DLD1 (cell line): ENCODE data around the gene FRMD4B.

Experiments used
- in situ Hi-C: cut with HindIII; loops from 2 replicates; pipeline ENCODE4 v1.10.0; 2017; ENCODE audit warnings: low sequenced_read_pairs

The FRMD4B gene

DNA sequence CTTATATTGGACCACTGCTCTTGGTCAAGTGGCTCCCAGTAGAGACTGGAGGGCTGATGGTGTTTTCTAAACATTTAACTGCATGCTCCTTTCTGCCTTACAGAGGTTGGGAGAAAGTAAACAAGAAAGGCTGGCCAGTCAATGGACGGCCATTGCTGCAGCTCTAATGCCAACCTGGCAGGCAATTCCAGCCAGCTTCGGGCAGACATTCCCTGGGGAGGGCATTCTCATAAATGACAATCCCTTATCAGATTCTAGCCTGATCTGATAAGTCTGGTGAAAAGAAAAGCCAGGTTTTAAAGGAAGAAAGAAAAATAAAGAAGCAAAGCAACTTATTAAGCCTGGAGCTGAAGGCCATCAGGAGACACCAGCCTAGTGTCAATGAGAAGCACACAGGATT, 60.7 kb downstream of the FRMD4B start:
- in situ Hi-C loops, result no loop called here

DNA sequence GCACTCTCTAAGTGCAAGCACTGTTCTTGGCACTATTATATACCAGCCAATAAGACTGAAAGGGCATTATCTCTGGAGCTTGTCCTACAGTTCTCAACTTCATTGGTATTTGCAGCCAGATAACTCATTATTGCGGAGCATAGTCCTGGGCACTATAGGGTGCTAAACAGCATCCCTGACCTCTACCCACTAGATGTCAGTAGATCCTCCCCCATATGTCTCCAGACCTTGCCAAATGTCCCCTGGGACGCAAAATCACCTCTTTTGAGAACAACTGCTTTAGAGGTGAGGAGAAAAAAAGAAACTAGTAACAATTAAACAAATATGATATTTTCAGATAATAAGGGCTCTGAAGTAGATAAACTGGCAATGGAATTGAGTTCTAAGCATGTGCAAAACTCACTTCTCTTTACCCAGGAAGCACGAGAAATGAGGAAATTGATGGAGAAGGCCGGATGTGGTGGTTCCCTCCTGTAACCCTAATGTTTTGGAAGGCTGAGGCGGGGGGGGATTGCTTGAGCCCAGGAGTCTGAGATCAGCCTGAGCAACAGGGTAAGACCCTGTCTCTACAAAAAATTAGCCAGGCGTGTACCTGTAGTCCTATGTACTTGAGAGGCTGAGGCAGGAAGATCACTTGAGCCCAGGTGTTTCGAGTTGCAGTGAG, 61.4 kb downstream of the FRMD4B start:
- in situ Hi-C loops, result loop anchor here (25.0 kb wide), 1 partner anchor 162 kb away; no protein-coding TSS in a partner anchor

DNA sequence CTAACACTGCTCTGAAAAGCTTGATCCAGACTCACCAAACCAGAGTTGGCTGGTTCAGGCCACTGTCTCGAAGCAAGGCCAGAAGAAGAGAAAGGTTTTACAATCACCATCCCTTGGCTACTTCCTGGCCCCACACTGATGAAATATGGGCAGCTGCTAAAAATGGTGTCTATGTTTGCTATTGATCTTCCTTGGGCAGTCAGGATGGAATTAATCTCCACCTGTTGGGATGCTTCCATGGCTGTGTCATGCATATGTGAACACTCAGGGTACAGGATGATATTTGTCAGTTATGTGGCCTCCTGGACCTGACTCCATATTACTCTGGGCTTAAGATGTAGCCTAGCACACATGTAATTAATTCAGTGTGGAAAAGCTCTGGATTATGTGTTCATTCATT, 61.9 kb downstream of the FRMD4B start:
- in situ Hi-C loops, result loop anchor here (25.0 kb wide), 1 partner anchor 162 kb away; no protein-coding TSS in a partner anchor

DNA sequence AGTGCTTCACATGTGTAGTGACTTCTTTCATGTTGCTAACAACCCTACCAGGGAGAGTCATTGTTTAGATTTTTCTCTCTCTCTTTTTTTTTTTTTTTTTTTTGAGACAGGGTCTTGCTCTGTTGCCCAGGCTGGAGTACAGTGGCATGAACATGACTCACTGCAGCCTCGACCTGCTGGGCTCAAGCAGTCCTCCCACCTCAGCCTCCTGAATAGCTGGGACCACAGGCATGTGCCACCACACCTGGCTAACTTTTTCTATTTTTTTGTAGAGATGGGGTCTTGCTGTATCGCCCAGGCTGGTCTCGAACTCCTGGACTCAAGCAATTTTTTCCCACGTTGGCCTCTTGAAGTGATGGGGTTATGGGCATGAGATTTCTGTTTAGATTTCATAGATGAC, 63.4 kb downstream of the FRMD4B start:
- in situ Hi-C loops, result loop anchor here (25.0 kb wide), 1 partner anchor 160 kb away; no protein-coding TSS in a partner anchor

DNA sequence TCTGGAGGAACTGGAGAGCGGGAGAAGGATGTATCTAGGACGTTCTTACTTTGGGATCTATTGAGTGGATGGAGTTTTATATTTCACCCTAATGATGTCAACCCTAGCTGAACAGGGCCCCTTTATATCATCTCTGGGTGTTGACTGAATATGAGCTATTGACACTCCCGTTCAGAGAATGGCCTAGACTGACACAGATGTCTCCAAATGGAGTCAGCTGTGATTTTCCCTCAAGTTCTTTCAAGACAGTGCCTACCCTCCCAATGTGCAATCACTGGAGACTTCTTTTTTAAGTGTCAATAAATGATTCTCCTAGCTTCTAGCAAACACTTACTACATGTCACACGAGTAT, 63.8 kb downstream of the FRMD4B start:
- in situ Hi-C loops, result loop anchor here (25.0 kb wide), 1 partner anchor 160 kb away; no protein-coding TSS in a partner anchor

DNA sequence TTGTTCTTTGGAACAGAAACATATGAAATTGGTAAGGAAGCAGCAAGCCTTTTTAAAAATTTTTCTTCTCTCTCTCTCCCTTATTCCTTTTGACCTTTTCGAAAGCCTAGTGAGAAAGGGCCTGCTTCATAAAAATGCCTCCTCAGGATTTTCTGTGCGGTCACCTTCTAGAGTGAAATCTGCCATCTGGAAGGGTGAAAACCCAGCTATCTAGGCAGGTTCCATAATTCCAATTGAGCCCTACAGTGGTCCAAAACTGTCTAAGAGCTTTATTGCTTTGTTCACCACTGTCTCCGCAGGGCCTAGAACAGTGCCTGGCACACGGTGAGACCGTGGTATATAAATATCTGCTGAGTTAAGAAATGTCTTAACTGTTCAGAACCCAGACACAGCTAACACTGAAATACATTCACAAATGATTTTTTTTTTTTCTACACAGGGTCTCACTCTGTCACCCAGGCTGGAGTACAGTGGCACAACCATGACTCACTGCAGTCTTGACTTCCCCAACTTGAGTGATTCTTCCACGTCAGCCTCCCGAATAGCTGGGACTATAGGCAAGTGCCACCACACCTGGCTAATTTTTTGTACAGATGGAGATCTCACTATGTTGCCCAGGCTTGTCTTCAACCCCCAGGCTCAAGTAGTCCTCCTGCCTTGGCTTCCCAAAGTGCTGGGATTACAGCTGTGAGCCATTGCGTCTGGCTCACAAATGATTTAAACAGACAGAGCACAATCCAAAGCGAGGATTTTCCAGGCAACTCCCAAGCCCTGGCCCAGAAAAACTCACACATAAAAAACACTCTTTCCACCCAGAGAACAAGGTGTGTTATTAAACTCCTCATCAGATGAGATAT, 64.4 kb downstream of the FRMD4B start:
- in situ Hi-C loops, result loop anchor here (25.0 kb wide), 1 partner anchor 159 kb away; no protein-coding TSS in a partner anchor

DNA sequence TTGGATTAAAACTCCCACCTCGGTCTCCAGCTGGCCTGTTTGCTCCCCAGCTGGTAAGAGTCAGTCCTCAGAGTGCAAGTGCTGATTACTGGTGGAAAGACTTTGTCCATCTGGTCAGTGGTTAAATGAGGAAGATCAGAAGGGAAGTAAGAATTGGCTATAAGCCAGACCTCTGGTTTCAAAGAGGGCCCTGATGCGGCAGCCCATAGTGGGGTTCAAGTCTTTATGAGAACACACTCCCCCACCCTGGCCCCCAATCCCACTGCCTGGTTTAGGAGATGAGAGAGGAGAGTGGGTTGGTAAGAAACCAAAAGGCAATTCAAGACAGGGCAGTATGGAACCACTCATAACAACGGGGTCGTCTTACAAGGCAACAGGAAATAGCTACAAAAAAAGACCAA, 65.0 kb downstream of the FRMD4B start:
- in situ Hi-C loops, result loop anchor here (25.0 kb wide), 1 partner anchor 159 kb away; no protein-coding TSS in a partner anchor

DNA sequence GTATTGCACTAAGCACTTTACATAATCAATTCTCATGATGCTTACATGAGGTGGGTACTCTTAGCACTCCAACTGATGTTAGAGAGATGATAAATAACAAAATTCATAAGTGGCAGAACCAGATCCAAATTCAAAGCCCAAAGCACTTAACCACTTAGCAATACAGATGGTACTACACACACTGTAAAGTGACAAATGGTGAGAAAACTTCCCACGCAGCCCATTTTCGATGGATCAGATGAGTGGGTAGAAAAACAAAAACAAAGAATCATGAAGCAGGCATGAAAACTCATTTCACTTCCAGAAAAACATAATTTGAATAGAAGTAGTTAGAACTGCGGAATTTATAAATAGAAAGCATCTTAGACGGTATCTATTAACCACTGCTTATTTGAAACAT, 66.2 kb downstream of the FRMD4B start:
- in situ Hi-C loops, result loop anchor here (25.0 kb wide), 1 partner anchor 157 kb away; no protein-coding TSS in a partner anchor

DNA sequence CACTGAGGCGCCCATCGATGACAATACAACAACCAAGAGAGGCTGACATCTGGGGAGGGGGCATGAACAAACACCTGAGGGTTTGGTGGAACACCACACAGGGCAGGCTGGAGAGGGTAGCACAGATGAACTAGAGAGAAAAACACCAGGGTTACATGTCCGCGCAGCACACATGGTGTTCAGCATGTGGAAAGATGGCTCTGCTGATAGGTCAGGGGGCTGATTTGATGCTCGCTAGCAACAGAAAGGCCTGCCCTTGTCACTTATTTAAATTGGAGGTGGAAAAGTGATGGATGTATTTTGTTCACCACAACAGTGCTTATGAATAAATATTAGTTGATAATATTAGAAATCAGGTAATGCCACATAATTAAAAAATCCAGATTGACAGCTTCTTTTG, 67.5 kb downstream of the FRMD4B start:
- in situ Hi-C loops, result loop anchor here (25.0 kb wide), 1 partner anchor 156 kb away; no protein-coding TSS in a partner anchor

DNA sequence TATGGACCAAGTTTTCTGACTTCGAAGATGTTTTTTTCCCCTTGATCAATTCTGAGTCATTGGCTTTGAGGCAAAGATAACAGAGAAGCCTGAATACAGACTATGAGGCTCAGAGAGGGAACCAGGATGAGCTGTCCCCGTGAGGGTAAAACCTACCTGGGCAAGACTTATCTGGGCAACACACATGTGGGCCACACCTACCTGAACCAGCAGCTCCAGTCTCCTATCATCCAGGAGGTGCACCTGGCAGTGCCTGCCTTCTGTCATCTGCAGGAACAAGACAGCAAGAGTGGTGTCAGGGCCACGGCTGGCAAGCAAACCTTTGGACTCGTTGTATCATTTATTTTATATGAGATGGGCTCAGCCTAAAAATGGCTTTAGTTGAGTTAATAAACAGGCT, 72.6 kb downstream of the FRMD4B start:
- in situ Hi-C loops, result loop anchor here (25.0 kb wide), 1 partner anchor 151 kb away; no protein-coding TSS in a partner anchor

DNA sequence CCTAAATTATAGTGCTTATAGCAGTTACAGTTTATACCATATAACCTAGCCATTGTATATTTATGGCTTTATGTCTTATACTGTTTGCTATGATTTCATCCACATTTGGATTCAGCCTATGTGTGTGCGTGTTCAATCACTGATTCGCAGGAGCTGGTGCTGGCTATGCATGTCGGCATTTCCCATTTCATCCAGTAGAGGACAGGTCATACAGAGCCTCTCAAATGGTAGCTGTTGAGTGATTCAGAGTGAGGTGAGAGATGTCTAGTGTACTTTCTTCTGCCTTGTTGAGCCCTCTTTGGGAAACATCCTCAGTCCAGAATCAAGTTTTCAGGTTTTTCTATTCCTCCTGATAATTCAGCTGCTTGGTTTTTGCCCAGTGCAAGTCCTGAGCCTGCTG, 76.1 kb downstream of the FRMD4B start:
- in situ Hi-C loops, result loop anchor here (25.0 kb wide), 1 partner anchor 148 kb away; no protein-coding TSS in a partner anchor

DNA sequence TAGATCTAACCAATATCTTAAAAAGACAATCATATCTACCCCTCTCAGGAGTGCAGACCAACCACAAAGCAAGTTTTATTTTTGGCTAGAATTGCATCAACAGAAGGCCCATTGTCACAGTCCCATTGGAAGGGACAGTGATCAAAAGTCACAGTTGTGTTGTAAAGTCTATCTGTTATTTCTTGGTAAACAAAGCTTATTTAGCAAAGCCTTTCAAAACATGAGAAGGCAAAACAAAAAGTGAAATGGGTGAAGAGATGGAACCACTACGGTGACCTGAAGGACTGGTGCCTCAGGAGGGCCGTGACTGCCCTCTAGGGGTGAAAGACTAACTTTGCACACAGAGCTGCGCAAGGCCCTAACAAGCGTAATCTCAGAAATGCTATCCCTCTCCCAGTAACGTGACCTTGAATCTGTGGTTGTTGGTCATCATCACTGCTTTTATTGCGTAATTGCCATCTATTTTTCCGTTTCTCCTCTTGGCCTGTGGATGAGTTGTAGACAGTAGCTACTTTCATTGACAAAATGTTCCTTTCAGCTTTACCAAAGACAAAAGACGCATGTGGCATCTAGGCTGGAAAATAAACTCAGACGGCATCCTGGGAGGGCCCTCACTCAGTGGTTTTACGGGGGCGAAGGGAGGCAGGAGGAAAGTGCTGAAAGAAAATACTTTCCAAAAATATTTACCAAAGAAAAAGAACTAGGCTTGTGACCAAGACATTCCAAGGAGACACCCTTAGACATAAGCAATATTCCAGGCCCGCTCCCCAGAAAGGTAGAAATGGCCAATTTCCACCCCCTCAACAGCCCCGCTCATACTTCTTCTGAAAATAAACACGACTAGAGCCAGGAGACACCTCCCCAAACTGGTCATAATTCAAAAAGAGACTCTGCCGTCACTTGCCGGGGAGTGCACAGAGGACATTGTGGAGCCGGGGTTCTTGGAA, 79.4 kb downstream of the FRMD4B start:
- in situ Hi-C loops, result loop anchor here (25.0 kb wide), 1 partner anchor 144 kb away; no protein-coding TSS in a partner anchor

DNA sequence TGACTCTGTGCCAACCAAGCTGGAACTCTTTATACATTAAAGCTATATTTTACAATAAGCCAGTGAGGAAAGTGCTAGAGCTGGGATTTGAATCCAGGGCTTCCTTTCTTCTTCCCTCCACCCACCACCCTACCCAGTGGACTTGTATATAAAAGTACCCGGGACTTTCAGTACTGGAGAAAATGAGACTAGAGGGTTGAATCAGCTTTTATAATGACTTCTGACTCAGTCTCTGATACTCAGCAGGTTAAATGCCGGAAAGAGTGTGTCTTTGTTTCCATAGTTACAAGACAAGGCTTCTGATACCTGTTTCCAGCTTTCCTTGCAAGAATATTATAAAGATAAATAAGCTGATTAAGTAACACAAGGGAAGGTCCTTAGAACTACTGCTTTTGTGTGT, 80.9 kb downstream of the FRMD4B start:
- in situ Hi-C loops, result loop anchor here (25.0 kb wide), 1 partner anchor 143 kb away; no protein-coding TSS in a partner anchor

DNA sequence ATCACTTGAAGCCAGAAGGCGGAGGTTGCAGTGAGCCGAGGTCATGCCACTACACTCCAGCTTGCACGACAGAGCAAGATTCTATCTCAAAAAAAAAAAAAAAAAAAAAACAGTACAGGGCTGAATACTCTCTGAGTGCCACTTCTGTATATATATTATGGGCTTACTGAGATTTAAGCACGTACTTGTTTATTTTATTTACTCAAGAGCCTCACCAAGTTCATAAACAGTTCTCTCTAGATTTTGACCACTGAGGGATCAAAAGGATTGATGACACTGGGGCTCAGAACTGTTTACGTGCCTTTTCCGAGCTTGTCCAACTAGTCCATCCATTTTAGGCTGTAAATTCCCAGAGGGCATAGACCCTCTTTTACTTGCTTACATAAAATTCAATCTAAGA, 81.5 kb downstream of the FRMD4B start:
- in situ Hi-C loops, result loop anchor here (25.0 kb wide), 1 partner anchor 142 kb away; no protein-coding TSS in a partner anchor

DNA sequence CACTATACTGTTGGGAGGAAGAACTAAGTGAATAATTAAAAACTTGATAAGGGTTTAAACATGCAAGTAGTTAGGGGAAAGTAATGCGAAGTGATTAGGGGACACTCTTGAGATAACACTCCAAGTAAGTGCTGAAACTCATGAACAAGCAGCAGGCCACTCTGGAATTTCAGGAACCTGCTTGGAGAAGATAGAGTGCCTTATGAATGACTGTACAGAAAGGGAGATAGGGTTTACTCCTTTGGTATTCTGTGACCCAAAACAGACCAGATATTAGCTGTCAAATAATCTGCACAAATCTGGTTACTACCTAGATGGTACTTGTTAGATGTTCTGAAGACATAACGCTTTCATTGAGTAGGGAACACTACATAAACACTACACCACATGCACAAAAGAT, 85.6 kb downstream of the FRMD4B start:
- in situ Hi-C loops, result loop anchor here (25.0 kb wide), 1 partner anchor 138 kb away; no protein-coding TSS in a partner anchor

DNA sequence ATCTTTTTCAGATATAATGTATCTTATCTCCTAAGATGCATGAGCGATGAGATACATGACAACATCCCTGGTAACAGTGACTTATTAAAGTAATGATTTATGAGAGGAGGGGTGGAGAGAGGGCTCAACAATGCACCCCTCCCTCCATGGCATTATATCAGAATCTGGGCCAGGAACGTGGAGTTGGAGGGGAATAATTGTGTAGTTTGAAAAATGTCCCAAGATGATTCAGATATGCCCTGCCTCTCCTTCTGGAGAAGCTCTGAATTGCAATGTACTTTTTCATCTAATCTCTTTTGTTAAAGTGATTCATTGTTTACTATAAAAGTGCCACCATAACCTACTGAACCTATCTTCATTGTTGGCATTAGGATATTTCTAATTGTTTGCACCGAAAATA, 86.5 kb downstream of the FRMD4B start:
- in situ Hi-C loops, result no loop called here

DNA sequence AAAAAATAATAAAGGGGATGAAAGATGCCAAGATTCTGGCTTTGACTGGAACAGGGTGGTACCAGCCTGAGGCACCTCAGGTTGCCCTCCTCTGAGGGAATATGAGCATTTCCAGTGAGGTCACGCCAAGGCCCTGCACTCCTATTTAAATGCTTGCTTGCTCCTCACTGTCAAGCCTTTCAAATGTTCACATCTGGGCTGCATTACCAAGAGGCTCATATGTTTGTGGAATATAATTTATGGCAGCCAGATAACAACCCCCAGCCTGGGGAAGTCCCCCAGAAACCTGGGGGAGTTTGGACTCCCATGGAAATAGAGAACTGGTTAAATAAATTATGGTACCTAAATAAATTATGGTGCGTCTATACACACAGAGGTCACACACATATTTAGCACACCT, 88.4 kb downstream of the FRMD4B start:
- in situ Hi-C loops, result no loop called here

DNA sequence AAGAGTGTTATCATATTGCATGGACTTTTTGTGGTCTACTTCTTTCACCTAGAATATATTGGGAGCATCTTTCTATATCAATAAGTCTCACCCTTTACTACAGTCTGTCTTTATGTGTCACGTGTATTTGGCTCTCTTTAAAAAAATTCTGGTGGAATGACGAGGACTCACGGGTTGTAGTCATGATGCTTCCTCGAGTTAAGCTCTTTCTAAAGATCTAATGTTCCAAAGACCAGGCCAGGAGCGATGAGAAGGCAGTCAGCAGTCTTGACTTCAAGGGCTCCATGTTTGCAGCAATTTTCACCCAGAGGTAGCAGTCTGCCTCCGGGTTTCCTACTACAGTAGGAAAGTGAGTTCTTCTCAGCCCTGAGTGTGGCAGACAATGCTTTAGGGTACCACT, 88.9 kb downstream of the FRMD4B start:
- in situ Hi-C loops, result no loop called here

DNA sequence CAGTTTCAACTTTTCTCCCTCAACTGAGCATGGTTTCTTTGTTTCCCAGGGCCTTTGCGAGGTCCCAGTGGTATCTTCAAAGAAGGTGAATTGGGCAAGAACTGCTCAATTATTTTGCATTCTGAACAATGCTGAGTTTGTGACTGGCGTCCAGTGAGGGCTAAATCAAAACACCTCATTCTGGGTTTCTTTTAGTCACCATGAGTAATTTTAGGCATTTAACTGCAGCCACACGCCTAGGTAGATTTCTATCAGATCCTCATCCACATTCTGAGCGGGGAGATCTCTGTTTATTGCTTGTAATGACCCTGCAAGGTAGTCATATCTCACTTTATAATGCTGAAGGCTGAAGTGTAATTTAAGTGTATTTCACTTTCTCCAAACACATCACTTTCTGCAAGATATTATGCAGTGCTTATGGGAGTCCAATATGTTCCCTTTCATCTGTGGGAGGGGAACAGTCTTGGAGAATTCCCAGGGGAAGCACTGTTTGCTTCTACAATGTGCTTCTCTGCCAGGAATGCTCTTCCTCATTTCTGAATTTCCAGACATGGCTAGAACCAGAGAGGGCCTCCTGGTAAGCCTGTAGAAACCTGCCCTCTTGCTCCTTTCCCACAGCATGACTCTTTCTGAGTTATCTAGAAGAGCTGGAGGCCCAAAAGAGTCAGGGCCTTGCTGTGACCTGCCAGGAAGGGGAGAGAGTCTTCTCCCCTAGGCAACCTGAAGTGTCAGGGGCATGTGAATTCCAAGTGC, 91.7 kb downstream of the FRMD4B start:
- in situ Hi-C loops, result no loop called here
